ENCODE measurements around the gene MARF1.
A peak's percentile ranks its signal among the peaks of the same experiment; 100 is the strongest.

The MARF1 gene

GRCh38 chr16:15644267-15644961, 1.5 kb upstream of the MARF1 start:
- no peak for DNase-seq (ENCODE audit: extremely low read depth, insufficient read length)
- H3K27me3 ChIP-seq (replicated peaks; ENCODE audit: control insufficient read depth, insufficient read depth, low read length) = no peaks in the 10 kb centered on the region
- H3K4me3 ChIP-seq (replicated peaks; ENCODE audit: low read depth, low read length) = peak overlapping the region; percentile 76
- TF ChIP-seq, protein P1, sequence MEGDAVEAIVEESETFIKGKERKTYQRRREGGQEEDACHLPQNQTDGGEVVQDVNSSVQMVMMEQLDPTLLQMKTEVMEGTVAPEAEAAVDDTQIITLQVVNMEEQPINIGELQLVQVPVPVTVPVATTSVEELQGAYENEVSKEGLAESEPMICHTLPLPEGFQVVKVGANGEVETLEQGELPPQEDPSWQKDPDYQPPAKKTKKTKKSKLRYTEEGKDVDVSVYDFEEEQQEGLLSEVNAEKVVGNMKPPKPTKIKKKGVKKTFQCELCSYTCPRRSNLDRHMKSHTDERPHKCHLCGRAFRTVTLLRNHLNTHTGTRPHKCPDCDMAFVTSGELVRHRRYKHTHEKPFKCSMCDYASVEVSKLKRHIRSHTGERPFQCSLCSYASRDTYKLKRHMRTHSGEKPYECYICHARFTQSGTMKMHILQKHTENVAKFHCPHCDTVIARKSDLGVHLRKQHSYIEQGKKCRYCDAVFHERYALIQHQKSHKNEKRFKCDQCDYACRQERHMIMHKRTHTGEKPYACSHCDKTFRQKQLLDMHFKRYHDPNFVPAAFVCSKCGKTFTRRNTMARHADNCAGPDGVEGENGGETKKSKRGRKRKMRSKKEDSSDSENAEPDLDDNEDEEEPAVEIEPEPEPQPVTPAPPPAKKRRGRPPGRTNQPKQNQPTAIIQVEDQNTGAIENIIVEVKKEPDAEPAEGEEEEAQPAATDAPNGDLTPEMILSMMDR (IDR thresholded peaks at IDR 0.05; ENCODE audit: insufficient read depth, low read length, poor library complexity, severe bottlenecking) = no peak
- H3K36me3 ChIP-seq (ENCODE audit: control insufficient read depth, insufficient read depth, low read length) = no peaks in the 10 kb centered on the region

DNA sequence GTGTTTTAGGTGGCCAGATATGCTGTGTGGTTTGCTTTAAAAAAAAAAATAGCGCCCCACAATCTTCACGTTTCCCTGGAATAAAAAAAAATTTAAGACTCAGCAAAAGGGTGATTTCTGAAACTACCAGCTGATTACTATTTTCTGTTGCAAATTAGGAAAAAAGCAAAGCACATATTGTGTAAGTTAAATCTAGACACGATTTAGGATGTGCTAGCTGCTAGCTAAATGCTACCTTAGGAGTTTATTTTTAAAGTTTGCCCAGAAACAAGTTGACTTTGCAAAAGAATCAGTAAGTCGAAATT, 944 bp upstream of the MARF1 start:
- no peak for DNase-seq (ENCODE audit: extremely low read depth, insufficient read length)
- TF ChIP-seq, protein P1 (IDR thresholded peaks at IDR 0.05; ENCODE audit: insufficient read depth, low read length, poor library complexity, severe bottlenecking) = no peak
- Histone ChIP-seq H3K36me3 (ENCODE audit: control insufficient read depth, insufficient read depth, low read length) (no peaks in the 10 kb centered on the region), H3K27me3 (replicated peaks; ENCODE audit: control insufficient read depth, insufficient read depth, low read length) (no peaks in the 10 kb centered on the region), H3K4me3 (replicated peaks; ENCODE audit: low read depth, low read length) (peak overlapping the region; percentile 76)

DNA sequence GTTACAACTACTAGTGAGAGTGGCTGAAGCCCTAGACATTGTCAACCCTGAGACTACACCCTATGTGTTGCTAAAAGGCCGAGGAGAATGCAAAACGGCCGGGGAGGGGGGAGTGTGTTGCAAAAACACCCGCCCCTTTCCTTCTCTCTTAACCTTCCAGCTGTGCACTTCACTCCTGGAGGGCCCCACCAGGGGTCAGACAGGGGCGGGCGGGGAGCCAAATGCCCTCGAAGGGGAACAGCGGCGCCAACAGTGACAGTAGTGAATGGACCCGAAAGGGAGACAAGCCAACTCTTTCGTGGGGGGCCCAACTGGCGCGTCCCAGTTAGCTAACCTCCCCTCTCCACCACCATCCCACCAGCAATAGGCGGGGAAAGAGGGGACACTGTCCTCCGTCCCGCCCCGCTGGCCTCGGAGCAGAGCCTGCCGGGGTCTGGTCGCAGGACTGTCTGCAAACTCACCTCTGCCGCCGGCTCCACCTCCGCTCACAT, 352 bp downstream of the MARF1 start:
- H3K4me3 ChIP-seq (replicated peaks; ENCODE audit: low read depth, low read length) = peak overlapping the region; percentile 71
- peak; percentile 90 for DNase-seq (ENCODE audit: extremely low read depth, insufficient read length)
- TF ChIP-seq, protein P1 (IDR thresholded peaks at IDR 0.05; ENCODE audit: insufficient read depth, low read length, poor library complexity, severe bottlenecking) = peak; percentile 65
- no peaks in the 10 kb centered on the region for H3K27me3 ChIP-seq (replicated peaks; ENCODE audit: control insufficient read depth, insufficient read depth, low read length)
- no peaks in the 10 kb centered on the region for H3K36me3 ChIP-seq (ENCODE audit: control insufficient read depth, insufficient read depth, low read length)

DNA sequence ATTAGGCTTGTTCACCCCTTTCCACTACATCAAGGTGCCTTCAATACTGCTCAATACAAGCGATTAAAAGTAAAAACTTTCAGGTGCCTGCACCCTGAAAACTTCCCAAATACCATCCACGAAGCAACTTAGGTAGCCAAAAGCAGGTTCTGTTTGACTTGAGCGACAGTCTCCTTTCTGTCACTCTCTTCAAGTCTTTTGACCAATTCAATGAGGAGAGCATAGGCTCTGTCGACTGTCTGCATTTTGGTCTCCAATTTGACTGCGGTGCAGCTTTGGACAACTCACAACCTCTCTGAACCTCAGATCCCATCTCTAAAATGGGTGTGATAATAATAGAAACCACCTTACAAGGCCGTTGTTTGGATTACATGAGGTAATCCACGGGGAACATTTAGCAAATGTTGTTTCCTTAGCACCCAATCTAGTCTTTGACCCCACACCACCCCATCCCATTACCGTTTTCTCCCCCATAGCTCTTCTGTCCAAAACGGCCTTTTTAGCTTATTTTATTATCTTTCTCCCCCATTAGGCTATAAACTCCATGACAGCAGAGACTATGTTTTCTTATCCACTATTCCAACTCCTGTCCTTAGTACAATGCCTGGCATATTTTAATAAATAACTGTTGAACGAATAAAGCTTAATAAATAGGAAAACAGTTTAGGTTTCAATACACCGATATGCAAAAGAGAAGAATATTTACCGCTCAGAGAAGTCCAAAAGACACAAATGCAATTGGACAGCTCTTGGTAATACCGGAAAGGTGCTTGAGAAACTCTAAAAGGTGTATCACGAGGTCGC, 999 bp downstream of the MARF1 start:
- no peak for DNase-seq (ENCODE audit: extremely low read depth, insufficient read length)

DNA sequence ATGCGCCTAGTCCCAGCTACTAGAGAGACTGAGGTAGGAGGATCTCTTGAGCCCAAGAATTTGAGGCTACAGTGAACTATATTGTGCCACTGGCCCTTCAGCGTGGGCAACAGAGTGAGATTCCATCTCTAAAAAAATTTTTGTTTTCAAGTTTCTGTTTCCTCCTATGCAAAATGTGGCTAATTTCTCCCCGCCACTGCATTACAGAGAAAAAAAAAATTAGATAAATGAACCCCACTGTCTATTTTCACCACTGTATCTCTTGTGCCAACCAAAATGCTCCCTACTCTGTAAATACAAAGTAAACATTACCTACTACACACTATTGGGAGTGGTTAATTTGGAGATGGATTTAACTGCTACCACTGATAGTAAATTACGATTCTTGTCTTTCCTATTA, 2.0 kb downstream of the MARF1 start:
- peaks cover 6% of the 10 kb centered on the region for H3K36me3 ChIP-seq (ENCODE audit: control insufficient read depth, insufficient read depth, low read length)
- H3K27me3 ChIP-seq (replicated peaks; ENCODE audit: control insufficient read depth, insufficient read depth, low read length) = no peaks in the 10 kb centered on the region
- DNase-seq (ENCODE audit: extremely low read depth, insufficient read length) = no peak
- peak overlapping the region; percentile 71 for H3K4me3 ChIP-seq (replicated peaks; ENCODE audit: low read depth, low read length)
- TF ChIP-seq, protein P1 (IDR thresholded peaks at IDR 0.05; ENCODE audit: insufficient read depth, low read length, poor library complexity, severe bottlenecking) = no peak

More for the DNA sequence above, 999 bp downstream of the MARF1 start:
- Histone ChIP-seq H3K36me3 (ENCODE audit: control insufficient read depth, insufficient read depth, low read length) (peaks cover 5% of the 10 kb centered on the region), H3K27me3 (replicated peaks; ENCODE audit: control insufficient read depth, insufficient read depth, low read length) (no peaks in the 10 kb centered on the region), H3K4me3 (replicated peaks; ENCODE audit: low read depth, low read length) (peak overlapping the region; percentile 71)
- TF ChIP-seq, protein P1 (IDR thresholded peaks at IDR 0.05; ENCODE audit: insufficient read depth, low read length, poor library complexity, severe bottlenecking) = no peak

Measured in GM06990 (cell line).